GM12874 (cell line): ENCODE measurements around the gene AKT3.

ENCODE experiments used
- TF ChIP-seq, protein P1 (sequence below): IDR thresholded peaks from 2 replicates; pipeline ENCODE4 v1.5.1; 2011; ENCODE audit warnings: low read depth, mild to moderate bottlenecking, control low read depth, low read length, moderate library complexity; ENCODE audit not compliant: insufficient read depth

Gene AKT3

GRCh38 chr1:243850202-243850451 lies at the start of gene AKT3:
AKT3 (minus strand) TSS chr1:243850243; CDS start chr1:243843170, 7,073 bp downstream.
- TF ChIP-seq, protein P1, sequence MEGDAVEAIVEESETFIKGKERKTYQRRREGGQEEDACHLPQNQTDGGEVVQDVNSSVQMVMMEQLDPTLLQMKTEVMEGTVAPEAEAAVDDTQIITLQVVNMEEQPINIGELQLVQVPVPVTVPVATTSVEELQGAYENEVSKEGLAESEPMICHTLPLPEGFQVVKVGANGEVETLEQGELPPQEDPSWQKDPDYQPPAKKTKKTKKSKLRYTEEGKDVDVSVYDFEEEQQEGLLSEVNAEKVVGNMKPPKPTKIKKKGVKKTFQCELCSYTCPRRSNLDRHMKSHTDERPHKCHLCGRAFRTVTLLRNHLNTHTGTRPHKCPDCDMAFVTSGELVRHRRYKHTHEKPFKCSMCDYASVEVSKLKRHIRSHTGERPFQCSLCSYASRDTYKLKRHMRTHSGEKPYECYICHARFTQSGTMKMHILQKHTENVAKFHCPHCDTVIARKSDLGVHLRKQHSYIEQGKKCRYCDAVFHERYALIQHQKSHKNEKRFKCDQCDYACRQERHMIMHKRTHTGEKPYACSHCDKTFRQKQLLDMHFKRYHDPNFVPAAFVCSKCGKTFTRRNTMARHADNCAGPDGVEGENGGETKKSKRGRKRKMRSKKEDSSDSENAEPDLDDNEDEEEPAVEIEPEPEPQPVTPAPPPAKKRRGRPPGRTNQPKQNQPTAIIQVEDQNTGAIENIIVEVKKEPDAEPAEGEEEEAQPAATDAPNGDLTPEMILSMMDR = no peak

- TF ChIP-seq, protein P1 = no peak
Observed at GRCh38 chr1:243898278-243898677, 48.2 kb upstream of the AKT3 start.

- TF ChIP-seq, protein P1 = no peak
Observed at GRCh38 chr1:243896313-243896712, 46.3 kb upstream of the AKT3 start.

GRCh38 chr1:243892456-243892855 lies 42.4 kb upstream of the AKT3 start:
- TF ChIP-seq, protein P1 = no peak

DNA sequence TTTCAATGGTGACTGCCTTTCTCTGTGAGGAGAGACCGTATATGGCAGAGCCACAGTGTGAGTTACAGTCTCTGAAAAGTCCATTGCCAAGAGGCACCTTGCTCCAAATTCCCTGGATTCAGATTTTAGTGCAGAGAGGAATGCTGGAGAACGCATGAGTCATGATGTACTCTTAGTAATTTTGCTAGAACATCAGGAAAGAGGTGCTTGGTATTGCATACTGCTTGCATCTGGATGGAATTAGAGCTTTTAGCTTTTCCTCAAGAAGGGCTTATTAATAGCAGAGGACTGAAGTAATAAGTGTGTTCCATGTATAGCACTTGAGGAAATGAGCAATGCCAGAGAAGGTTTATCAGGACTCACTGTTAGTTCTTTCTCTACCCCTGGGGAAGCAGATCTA lies 40.5 kb upstream of the AKT3 start:
- TF ChIP-seq, protein P1 = no peak

DNA sequence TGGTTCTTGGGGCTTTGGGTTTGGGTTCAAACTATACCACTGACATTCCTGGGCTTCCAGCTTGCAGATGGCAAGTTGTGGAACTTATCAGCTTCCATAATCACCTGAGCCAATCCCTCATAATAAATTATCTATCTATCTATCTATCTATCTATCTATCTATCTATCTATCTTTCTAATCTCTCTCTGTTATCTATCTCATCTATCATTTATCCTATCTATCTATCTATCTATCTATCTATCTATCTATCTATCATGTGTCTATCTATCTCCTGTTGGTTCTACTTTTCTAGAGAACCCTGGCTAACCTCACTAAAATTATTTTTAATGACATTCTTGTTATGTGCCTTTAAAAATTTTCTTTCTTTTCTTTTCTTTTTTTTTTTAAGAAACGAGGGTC lies 35.8 kb upstream of the AKT3 start:
- TF ChIP-seq, protein P1 = no peak

- TF ChIP-seq, protein P1 = no peak
Observed at GRCh38 chr1:243884603-243885002, 34.6 kb upstream of the AKT3 start.

DNA sequence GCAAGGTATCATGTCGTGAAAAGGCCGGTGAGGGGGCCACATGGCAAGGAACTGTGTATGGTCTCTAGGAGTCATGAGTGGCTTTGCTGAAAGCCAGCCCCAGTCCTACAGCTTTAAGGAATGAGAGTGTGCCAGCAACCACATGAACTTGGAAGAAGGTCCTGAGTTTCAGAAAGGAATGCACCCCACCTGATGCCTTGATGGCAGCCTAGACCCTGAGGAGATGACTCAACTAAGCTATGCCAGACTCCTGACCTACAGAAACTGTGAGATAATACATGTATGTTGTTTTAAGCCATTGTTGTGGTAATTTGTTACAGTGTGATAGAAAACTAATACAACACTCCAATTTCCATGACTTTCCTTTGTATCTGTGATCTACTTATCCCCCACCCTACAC lies 33.5 kb upstream of the AKT3 start:
- TF ChIP-seq, protein P1 = no peak
